IMR-90 (cell line): Measurements from ENCODE around the gene ECSCR. TPM values are rescaled to one million over a fixed set of nuclear protein-coding genes. Genes with fewer than 3 reads are reported as not detected.
"Not testable (repeated sequence)": the region's sequence is repeated elsewhere in the genome, so short reads cannot be mapped to it uniquely, and the experiment has no call there.

Experiments
- ATAC-seq: fragments of 200-7000 bp; cut with Tn5 transposase; 2 replicates; pipeline ENCODE4 v1.9.1; 2020; ENCODE audit warnings: low read depth, mild to moderate bottlenecking, moderate library complexity
- BruUV-seq: library from RNA; stranded (reverse); fragments of 400-500 nt; replicated peaks from 2 replicates; lab custom pipeline; 2021; lab: Mats Ljungman, UMichigan
- CTCF ChIA-PET: fragments of 300-600 bp; formaldehyde crosslinking; extraction: SDS; loops from one replicate; lab custom pipeline; 2021; ENCODE audit warnings: antibody characterized with exemption; lab: Yijun Ruan, JAX
- POLR2A ChIA-PET: fragments of 300-600 bp; sonication (Branson Sonifier 250); formaldehyde crosslinking; loops from one replicate; lab custom pipeline; 2022; ENCODE audit warnings: antibody characterized with exemption; ENCODE audit not compliant: unreplicated experiment; lab: Charles Lee
- DNase-seq: peaks from one replicate; pipeline ENCODE4 v3.0.0; 2013
- H2AFZ ChIP-seq: replicated peaks from 2 replicates; pipeline ENCODE3; 2013; ENCODE audit warnings: low read length, mild to moderate bottlenecking; ENCODE audit not compliant: poor library complexity
- H2AK5ac ChIP-seq: 2 replicates; pipeline ENCODE4 v1.6.1; 2013; ENCODE audit warnings: low read depth, low read length, inconsistent platforms
- H2AK9ac ChIP-seq: replicated peaks from 2 replicates; pipeline ENCODE3; 2013; ENCODE audit warnings: mild to moderate bottlenecking, low read depth, low read length, moderate library complexity; ENCODE audit not compliant: poor library complexity
- H2BK120ac ChIP-seq: 2 replicates; pipeline ENCODE4 v1.6.1; 2013; ENCODE audit warnings: low read depth, low read length, inconsistent platforms
- H2BK15ac ChIP-seq: 3 replicates; pipeline ENCODE4 v1.6.1; 2013; ENCODE audit warnings: low read depth, low read length, inconsistent platforms
- H2BK20ac ChIP-seq: 2 replicates; pipeline ENCODE4 v1.6.1; 2013; ENCODE audit warnings: low read depth, mild to moderate bottlenecking, inconsistent platforms, low read length, moderate library complexity
- H2BK5ac ChIP-seq: 2 replicates; pipeline ENCODE4 v1.6.1; 2013; ENCODE audit warnings: mild to moderate bottlenecking, low read depth, low read length, inconsistent platforms; ENCODE audit not compliant: poor library complexity, severe bottlenecking
- H3K14ac ChIP-seq: replicated peaks from 2 replicates; pipeline ENCODE4 v1.6.1; 2013; ENCODE audit warnings: low read depth, low read length, inconsistent platforms
- H3K18ac ChIP-seq: 2 replicates; pipeline ENCODE4 v1.6.1; 2013; ENCODE audit warnings: low read depth, low read length, control low read depth
- H3K23ac ChIP-seq: 2 replicates; pipeline ENCODE4 v1.6.1; 2013; ENCODE audit warnings: low read depth, low read length, inconsistent platforms
- H3K27ac ChIP-seq: 2 replicates; pipeline ENCODE4 v1.5.1; 2013; ENCODE audit warnings: mild to moderate bottlenecking, control low read depth, low read length; ENCODE audit not compliant: insufficient read depth
- H3K27me3 ChIP-seq: 2 replicates; pipeline ENCODE4 v1.6.1; 2013; ENCODE audit warnings: low read length; ENCODE audit not compliant: control insufficient read depth, insufficient read depth
- H3K36me3 ChIP-seq: 2 replicates; pipeline ENCODE4 v1.6.1; 2013; ENCODE audit warnings: low read length, mixed read lengths; ENCODE audit not compliant: control insufficient read depth, insufficient read depth
- H3K4ac ChIP-seq: 2 replicates; pipeline ENCODE4 v1.6.1; 2013; ENCODE audit warnings: low read depth, low read length, inconsistent platforms
- H3K4me1 ChIP-seq: 2 replicates; pipeline ENCODE4 v1.6.1; 2013; ENCODE audit warnings: low read length, mixed read lengths; ENCODE audit not compliant: control insufficient read depth, insufficient read depth
- H3K4me2 ChIP-seq: 2 replicates; pipeline ENCODE4 v1.6.1; 2013; ENCODE audit warnings: low read depth, mild to moderate bottlenecking, control low read depth, low read length, moderate library complexity
- H3K4me3 ChIP-seq: 2 replicates; pipeline ENCODE4 v1.5.1; 2013; ENCODE audit warnings: low read depth, mild to moderate bottlenecking, control low read depth, low read length, moderate library complexity; ENCODE audit not compliant: insufficient read depth
- H3K56ac ChIP-seq: 2 replicates; pipeline ENCODE4 v1.6.1; 2013; ENCODE audit warnings: low read length, inconsistent platforms; ENCODE audit not compliant: insufficient read depth; ENCODE audit errors: extremely low read depth
- H3K79me1 ChIP-seq, 2 experiments: 2 replicates each; pipeline ENCODE4 v1.6.1; 2013; ENCODE audit warnings: low read length in 2 of 2, inconsistent platforms in 1 of 2, low read depth in 1 of 2
- H3K9ac ChIP-seq: 2 replicates; pipeline ENCODE4 v1.6.1; 2013; ENCODE audit warnings: low read depth, low read length, control low read depth
- H3K9me1 ChIP-seq: 2 replicates; pipeline ENCODE4 v1.6.1; 2013; ENCODE audit warnings: low read length, inconsistent platforms; ENCODE audit not compliant: insufficient read depth
- H3K9me3 ChIP-seq: 2 replicates; pipeline ENCODE4 v1.6.1; 2013; ENCODE audit warnings: low read length; ENCODE audit not compliant: control insufficient read depth, insufficient read depth
- H4K20me1 ChIP-seq: 2 replicates; pipeline ENCODE4 v1.6.1; 2013; ENCODE audit warnings: low read length, inconsistent platforms; ENCODE audit not compliant: insufficient read depth
- H4K5ac ChIP-seq: 2 replicates; pipeline ENCODE4 v1.6.1; 2013; ENCODE audit warnings: mild to moderate bottlenecking, low read depth, low read length, control low read depth
- H4K8ac ChIP-seq, 2 experiments: 2 replicates each; pipeline ENCODE4 v1.6.1; 2013; ENCODE audit warnings: low read depth in 2 of 2, low read length in 2 of 2, control low read depth in 1 of 2, inconsistent platforms in 1 of 2
- H4K91ac ChIP-seq: 2 replicates; pipeline ENCODE4 v1.6.1; 2013; ENCODE audit warnings: low read depth, low read length, inconsistent platforms; ENCODE audit not compliant: insufficient read depth
- BHLHE40 ChIP-seq: fragments of 150-350 bp; IDR thresholded peaks from 2 replicates; pipeline ENCODE4 v1.6.1; 2016; ENCODE audit warnings: mild to moderate bottlenecking, low read depth, low read length
- CEBPB ChIP-seq: IDR thresholded peaks from 2 replicates; pipeline ENCODE4 v1.6.1; 2012; ENCODE audit warnings: low read depth, low read length, improper control_type of control experiment
- WGBS, 2 experiments: methylation state at CpG; one replicate each; pipeline versions ENCODE4 v1.1.5 to v1.1.7; 2013; ENCODE audit warnings: missing lambda C conversion rate in 2 of 2; ENCODE audit not compliant: insufficient read length in 1 of 2; ENCODE audit errors: extremely low coverage in 2 of 2; 5-methylcytosine and 5-hydroxymethylcytosine counted together
- dilution Hi-C: fragments of 300-500 bp; cut with HindIII; formaldehyde crosslinking; loops from one replicate; pipeline ENCODE4 v1.14.3; 2018; ENCODE audit warnings: low sequenced_read_pairs; ENCODE audit not compliant: unreplicated experiment
- in situ Hi-C: fragments of 300-500 bp; cut with MboI; formaldehyde crosslinking; loops from 3 replicates; pipeline ENCODE4 v1.14.3; 2019; ENCODE audit warnings: low sequenced_read_pairs, inconsistent platforms, mixed read lengths
- intact Hi-C: fragments of 100-400 bp; cut with micrococcal nuclease; formaldehyde crosslinking; loops from 2 replicates; pipeline ENCODE4 v1.10.0; 2022
- polyA plus RNA-seq, 3 experiments: library from polyadenylated mRNA; depleted of rRNA; stranded (reverse); fragments of >200 nt; gene quantifications; 2 replicates each; pipeline ENCODE4 v1.2.3, GENCODE V29; 2012; ENCODE audit warnings: low replicate concordance in 1 of 3
- total RNA-seq: library from RNA; depleted of rRNA; stranded (reverse); fragments of >200 nt; gene quantifications from 2 replicates; pipeline ENCODE4 v1.2.3, GENCODE V29; 2012

The ECSCR gene
- total and polyA plus RNA-seq, 2 of the 4 experiments (the other 2 are of a cell fraction) = 3.6 to 3.9 TPM

DNA sequence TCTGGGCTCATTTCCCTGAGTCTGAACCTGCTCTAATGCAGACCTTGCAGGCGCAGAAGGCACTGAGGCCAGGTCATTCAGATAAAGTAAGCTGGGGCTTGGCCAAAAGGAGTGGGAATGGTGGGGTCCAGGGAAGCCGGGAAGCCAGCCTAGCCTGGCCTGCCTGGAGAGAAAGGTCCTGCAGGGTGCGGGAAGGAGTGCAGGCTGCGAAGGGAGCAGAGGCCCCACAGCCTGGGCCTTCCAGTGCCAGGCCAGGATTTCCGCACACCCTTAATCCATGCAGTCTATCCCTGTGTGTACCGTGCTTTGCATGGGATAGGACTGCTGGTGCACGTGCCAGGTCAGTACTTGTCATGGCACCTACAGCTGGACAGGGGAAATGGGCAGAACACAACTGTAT lies 23.7 kb upstream of the ECSCR start:
- TF ChIP-seq CEBPB = no peak
- peak; percentile 39; the same call in 1 of the 2 replicates for TF ChIP-seq BHLHE40
- H4K91ac ChIP-seq = no peak overlapping the region
- H3K79me1 ChIP-seq = peaks cover 1 to 8% of the 10 kb centered on the region in 2 experiments; a peak in 3 of 4 replicates
- H2BK15ac ChIP-seq = no peak overlapping the region
- H3K27ac ChIP-seq = no peak overlapping the region
- in situ Hi-C loops = no loop called here
- no peak for ATAC-seq
- no peaks in the 10 kb centered on the region for H3K36me3 ChIP-seq
- H3K56ac ChIP-seq = no peak overlapping the region
- no peak overlapping the region for H3K4me3 ChIP-seq
- no peak overlapping the region for H2AFZ ChIP-seq
- no peaks in the 10 kb centered on the region for H3K27me3 ChIP-seq
- H3K9me3 ChIP-seq = no peaks in the 10 kb centered on the region
- ChIA-PET POLR2A (interaction anchor here (0.6 kb wide), 1 partner anchor 807 kb away, joined by 11 read pairs; no protein-coding TSS in a partner anchor), CTCF (interaction anchor here (0.5 kb wide), 1 partner anchor 48 kb away, joined by 3 read pairs; no protein-coding TSS in a partner anchor)
- dilution Hi-C loops = no loop called here
- DNase-seq = no peak
- no peak overlapping the region for H2BK20ac ChIP-seq
- H2BK120ac ChIP-seq = no peak overlapping the region
- no peak overlapping the region for H2AK5ac ChIP-seq
- no peaks in the 10 kb centered on the region; the same call in 1 of the 2 replicates for H4K20me1 ChIP-seq
- H3K4me2 ChIP-seq = no peak overlapping the region
- no peak overlapping the region for H4K8ac ChIP-seq
- H2AK9ac ChIP-seq = peak overlapping the region; percentile 3
- no peak overlapping the region for H4K5ac ChIP-seq
- no peak overlapping the region for H3K18ac ChIP-seq
- 80% methylated on average over 5 of the region's 7 CpGs; no CpG with 5 or more reads in 1 of the 2 experiments for WGBS, 2 experiments
- peaks cover 3% of the 10 kb centered on the region; the same call in 1 of the 2 replicates for H3K9me1 ChIP-seq
- H3K4ac ChIP-seq = no peak overlapping the region
- intact Hi-C loops = no loop called here
- no peak overlapping the region for H3K14ac ChIP-seq
- H3K9ac ChIP-seq = no peak overlapping the region
- H2BK5ac ChIP-seq = no peak overlapping the region
- no peak overlapping the region for H3K23ac ChIP-seq
- H3K4me1 ChIP-seq = peaks cover 10% of the 10 kb centered on the region
- BruUV-seq = no TSS peak

DNA sequence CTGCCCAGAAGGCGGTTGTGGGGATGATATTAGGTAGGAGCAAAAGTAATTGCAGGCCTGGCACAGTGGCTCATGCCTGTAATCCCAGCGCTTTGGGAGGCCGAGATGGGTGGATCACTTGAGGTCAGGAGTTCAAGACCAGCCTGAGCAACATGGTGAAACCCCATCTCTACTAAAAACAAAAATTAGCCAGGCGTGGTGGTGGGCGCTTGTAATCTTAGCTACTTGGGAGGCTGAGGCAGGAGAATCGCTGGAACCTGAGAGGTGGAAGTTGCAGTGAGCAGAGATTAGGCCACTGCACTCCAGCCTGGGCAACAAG lies 20.3 kb upstream of the ECSCR start:
- H3K9me3 ChIP-seq, H3K36me3 ChIP-seq, DNase-seq, CTCF ChIA-PET, H4K20me1 ChIP-seq, H3K4me3 ChIP-seq, H3K56ac ChIP-seq, H3K9me1 ChIP-seq, H2BK15ac ChIP-seq, intact Hi-C loops, ATAC-seq, dilution Hi-C loops, H3K4me2 ChIP-seq, H3K27me3 ChIP-seq, in situ Hi-C loops, BruUV-seq: not testable (repeated sequence)
- H4K8ac ChIP-seq = peak overlapping the region; percentile 70 to 98; a peak in 3 of 4 replicates
- H3K79me1 ChIP-seq = peaks cover 13 to 34% of the 10 kb centered on the region in 2 experiments
- H3K9ac ChIP-seq = peak overlapping the region; percentile 81
- peak overlapping the region; percentile 99 for H3K4ac ChIP-seq
- POLR2A ChIA-PET = interaction anchor here (0.5 kb wide), 1 partner anchor 838 kb away, joined by 5 read pairs; no protein-coding TSS in a partner anchor
- H2BK120ac ChIP-seq = peak overlapping the region; percentile 97
- peak overlapping the region; percentile 87 for H2AFZ ChIP-seq
- H3K4me1 ChIP-seq = peaks cover 14% of the 10 kb centered on the region
- H3K18ac ChIP-seq = peak overlapping the region; percentile 33; the same call in 1 of the 2 replicates
- peak overlapping the region; percentile 93; the same call in 1 of the 2 replicates for H2BK20ac ChIP-seq
- H3K23ac ChIP-seq = peak overlapping the region; percentile 99; the same call in 1 of the 2 replicates
- H4K5ac ChIP-seq = peak overlapping the region; percentile 95
- peak overlapping the region; percentile 99 for H4K91ac ChIP-seq
- peak overlapping the region; percentile 98 for H2AK9ac ChIP-seq
- peak overlapping the region; percentile 95 for H3K27ac ChIP-seq
- H2BK5ac ChIP-seq = peak overlapping the region; percentile 97
- peak overlapping the region; percentile 81; the same call in 1 of the 2 replicates for H2AK5ac ChIP-seq
- WGBS, 2 experiments = no CpG with 5 or more reads among the region's 6 CpGs
- peak overlapping the region; percentile 38; the same call in 1 of the 2 replicates for H3K14ac ChIP-seq
